ENCODE results near the gene DENND1A.

The DENND1A gene

GRCh38 chr9:123370108-123370507 lies 559.8 kb downstream of the DENND1A start:
- Histone ChIP-seq H3F3A (ENCODE audit: low read depth) (no peaks in the 10 kb centered on the region), H3K4me3 (ENCODE audit: low read length, poor library complexity, severe bottlenecking) (no peak overlapping the region), H2AFZ (ENCODE audit: low read length) (no peak overlapping the region), H3K79me2 (ENCODE audit: insufficient read depth, low read length) (no peaks in the 10 kb centered on the region), H3K9me2 (replicated peaks; ENCODE audit: low read depth, low read length) (no peaks in the 10 kb centered on the region), H3K36me3 (ENCODE audit: insufficient read depth, low read length) (no peaks in the 10 kb centered on the region), H3K4me1 (ENCODE audit: insufficient read depth, low read length, poor library complexity, severe bottlenecking) (peaks cover 13% of the 10 kb centered on the region), H3K9ac (ENCODE audit: low read depth, low read length, poor library complexity, severe bottlenecking) (no peak overlapping the region), H3K9me3 (ENCODE audit: insufficient read depth, low read depth, low read length) (no peaks in the 10 kb centered on the region), H3K4me2 (ENCODE audit: low read depth, low read length, poor library complexity, severe bottlenecking) (no peak overlapping the region), H3K27me3 (ENCODE audit: insufficient read depth, low read length, poor library complexity, severe bottlenecking) (no peaks in the 10 kb centered on the region), H4K20me1 (ENCODE audit: insufficient read depth, low read length, poor library complexity, severe bottlenecking) (no peaks in the 10 kb centered on the region)
- TF ChIP-seq EZH2phosphoT487 (IDR thresholded peaks at IDR 0.05; ENCODE audit: borderline replicate concordance) (no peak), CTCF (conservative IDR thresholded peaks at IDR 0.05; ENCODE audit: low read length) (no peak)

GRCh38 chr9:123369296-123369695 lies 560.6 kb downstream of the DENND1A start:
- Histone ChIP-seq H3K36me3 (ENCODE audit: insufficient read depth, low read length) (no peaks in the 10 kb centered on the region), H2AFZ (ENCODE audit: low read length) (no peak overlapping the region), H3K79me2 (ENCODE audit: insufficient read depth, low read length) (no peaks in the 10 kb centered on the region), H3K9ac (ENCODE audit: low read depth, low read length, poor library complexity, severe bottlenecking) (no peak overlapping the region), H3K9me3 (ENCODE audit: insufficient read depth, low read depth, low read length) (no peaks in the 10 kb centered on the region), H3K4me1 (ENCODE audit: insufficient read depth, low read length, poor library complexity, severe bottlenecking) (peaks cover 5% of the 10 kb centered on the region), H3K27me3 (ENCODE audit: insufficient read depth, low read length, poor library complexity, severe bottlenecking) (no peaks in the 10 kb centered on the region), H3F3A (ENCODE audit: low read depth) (no peaks in the 10 kb centered on the region), H3K9me2 (replicated peaks; ENCODE audit: low read depth, low read length) (no peaks in the 10 kb centered on the region), H4K20me1 (ENCODE audit: insufficient read depth, low read length, poor library complexity, severe bottlenecking) (no peaks in the 10 kb centered on the region), H3K4me3 (ENCODE audit: low read length, poor library complexity, severe bottlenecking) (no peak overlapping the region), H3K4me2 (ENCODE audit: low read depth, low read length, poor library complexity, severe bottlenecking) (no peak overlapping the region)
- TF ChIP-seq CTCF (conservative IDR thresholded peaks at IDR 0.05; ENCODE audit: low read length) (no peak), EZH2phosphoT487 (IDR thresholded peaks at IDR 0.05; ENCODE audit: borderline replicate concordance) (no peak)

DNA sequence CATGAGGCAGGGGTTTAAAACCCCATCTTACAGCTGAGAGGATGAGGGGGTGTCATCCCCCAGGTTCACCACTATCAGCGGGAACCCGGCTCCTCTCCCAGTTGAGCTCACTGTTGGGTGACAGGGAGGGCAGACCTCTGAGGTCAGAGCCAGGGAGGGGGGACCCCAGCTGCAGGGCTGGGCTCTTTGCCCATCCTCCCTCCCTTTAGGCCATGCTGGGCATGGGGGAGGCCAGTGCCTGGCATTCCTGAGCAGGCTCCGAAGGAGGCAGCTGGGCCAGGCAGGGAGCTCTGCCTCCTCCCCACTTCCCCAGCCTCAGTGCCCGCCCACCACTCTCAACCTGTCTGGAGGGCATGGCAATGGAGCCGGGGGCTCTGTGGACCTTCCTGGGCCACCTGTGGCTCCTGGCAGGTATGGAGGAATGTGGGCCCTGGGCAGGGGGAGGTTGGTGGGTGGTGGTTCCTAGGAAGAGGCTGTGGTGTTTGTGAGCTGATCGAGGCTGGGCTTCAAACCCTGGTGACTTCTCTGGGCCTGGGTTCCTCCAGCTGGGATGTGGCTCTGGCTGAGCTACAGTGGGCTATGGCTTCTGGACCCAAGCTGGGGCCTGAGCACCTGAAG lies 561.3 kb downstream of the DENND1A start:
- no peak overlapping the region for H3K9ac ChIP-seq (ENCODE audit: low read depth, low read length, poor library complexity, severe bottlenecking)
- no peak overlapping the region for H3K4me3 ChIP-seq (ENCODE audit: low read length, poor library complexity, severe bottlenecking)
- no peak for TF ChIP-seq CTCF (conservative IDR thresholded peaks at IDR 0.05; ENCODE audit: low read length)
- no peak for TF ChIP-seq EZH2phosphoT487 (IDR thresholded peaks at IDR 0.05; ENCODE audit: borderline replicate concordance)
- no peaks in the 10 kb centered on the region for H3K27me3 ChIP-seq (ENCODE audit: insufficient read depth, low read length, poor library complexity, severe bottlenecking)
- H3K79me2 ChIP-seq (ENCODE audit: insufficient read depth, low read length): no peaks in the 10 kb centered on the region
- H3K4me2 ChIP-seq (ENCODE audit: low read depth, low read length, poor library complexity, severe bottlenecking): no peak overlapping the region
- no peaks in the 10 kb centered on the region for H3K9me3 ChIP-seq (ENCODE audit: insufficient read depth, low read depth, low read length)
- no peaks in the 10 kb centered on the region for H3K4me1 ChIP-seq (ENCODE audit: insufficient read depth, low read length, poor library complexity, severe bottlenecking)
- H3K36me3 ChIP-seq (ENCODE audit: insufficient read depth, low read length): no peaks in the 10 kb centered on the region
- H3F3A ChIP-seq (ENCODE audit: low read depth): no peaks in the 10 kb centered on the region
- H3K9me2 ChIP-seq (replicated peaks; ENCODE audit: low read depth, low read length): no peaks in the 10 kb centered on the region
- H4K20me1 ChIP-seq (ENCODE audit: insufficient read depth, low read length, poor library complexity, severe bottlenecking): no peaks in the 10 kb centered on the region
- H2AFZ ChIP-seq (ENCODE audit: low read length): no peak overlapping the region
